HG03442 (cell line): Measurements from ENCODE around the gene PIK3C2G.
"Not testable (repeated sequence)": the region's sequence is repeated elsewhere in the genome, so short reads cannot be mapped to it uniquely, and the experiment has no call there.

ENCODE experiments used
- ATAC-seq: cut with Tn5 transposase; IDR thresholded peaks from one replicate; pipeline ENCODE4 v1.9.1; 2021; ENCODE audit warnings: mild to moderate bottlenecking, moderate library complexity; ENCODE audit not compliant: unreplicated experiment

The PIK3C2G gene

GRCh38 chr12:18689771-18690170, 428.5 kb downstream of the PIK3C2G start:
- no peak for ATAC-seq

GRCh38 chr12:18690653-18691052, 429.3 kb downstream of the PIK3C2G start:
- ATAC-seq: no peak

- ATAC-seq: not testable (repeated sequence)
These were observed 432.7 kb downstream of the PIK3C2G start for GRCh38 chr12:18693986-18694385.

GRCh38 chr12:18696971-18697602, 435.8 kb downstream of the PIK3C2G start:
- ATAC-seq: no peak
